ENCODE results near the gene DDX1.

Gene DDX1

DNA sequence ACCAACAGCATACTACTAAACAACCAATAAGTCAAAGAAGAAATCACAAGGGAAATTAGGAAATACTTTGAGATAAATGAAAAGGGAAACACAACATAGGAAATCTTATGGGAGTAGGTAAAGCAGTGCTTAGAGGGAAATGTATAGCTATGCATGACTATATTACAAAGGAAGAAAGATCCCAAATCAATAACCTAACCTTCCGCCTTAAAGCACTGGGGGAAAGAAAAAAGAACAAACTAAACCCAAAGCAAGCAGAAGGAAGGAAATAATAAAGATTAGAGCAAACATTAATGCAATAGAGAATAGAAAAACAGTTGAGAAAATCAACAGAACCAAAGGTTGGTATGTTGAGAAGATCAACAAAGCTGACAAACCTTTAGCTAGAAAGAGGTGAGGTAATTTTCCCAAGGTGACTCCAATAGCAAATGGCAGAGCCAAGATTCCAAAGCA, 49.9 kb downstream of the DDX1 start:
- TF ChIP-seq EZH2phosphoT487 (conservative IDR thresholded peaks at IDR 0.05; ENCODE audit: low read length), result no peak
- TF ChIP-seq, protein P1, sequence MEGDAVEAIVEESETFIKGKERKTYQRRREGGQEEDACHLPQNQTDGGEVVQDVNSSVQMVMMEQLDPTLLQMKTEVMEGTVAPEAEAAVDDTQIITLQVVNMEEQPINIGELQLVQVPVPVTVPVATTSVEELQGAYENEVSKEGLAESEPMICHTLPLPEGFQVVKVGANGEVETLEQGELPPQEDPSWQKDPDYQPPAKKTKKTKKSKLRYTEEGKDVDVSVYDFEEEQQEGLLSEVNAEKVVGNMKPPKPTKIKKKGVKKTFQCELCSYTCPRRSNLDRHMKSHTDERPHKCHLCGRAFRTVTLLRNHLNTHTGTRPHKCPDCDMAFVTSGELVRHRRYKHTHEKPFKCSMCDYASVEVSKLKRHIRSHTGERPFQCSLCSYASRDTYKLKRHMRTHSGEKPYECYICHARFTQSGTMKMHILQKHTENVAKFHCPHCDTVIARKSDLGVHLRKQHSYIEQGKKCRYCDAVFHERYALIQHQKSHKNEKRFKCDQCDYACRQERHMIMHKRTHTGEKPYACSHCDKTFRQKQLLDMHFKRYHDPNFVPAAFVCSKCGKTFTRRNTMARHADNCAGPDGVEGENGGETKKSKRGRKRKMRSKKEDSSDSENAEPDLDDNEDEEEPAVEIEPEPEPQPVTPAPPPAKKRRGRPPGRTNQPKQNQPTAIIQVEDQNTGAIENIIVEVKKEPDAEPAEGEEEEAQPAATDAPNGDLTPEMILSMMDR (IDR thresholded peaks at IDR 0.05; ENCODE audit: insufficient read depth, low read length, poor library complexity, severe bottlenecking), result no peak
- Histone ChIP-seq H3K9me2 (replicated peaks; ENCODE audit: insufficient read depth, low read length) (no peaks in the 10 kb centered on the region), H3F3A (ENCODE audit: insufficient read depth) (peaks cover 4% of the 10 kb centered on the region), H3K36me3 (ENCODE audit: low read length) (no peaks in the 10 kb centered on the region), H3K27ac (ENCODE audit: low read depth, low read length) (no peak overlapping the region), H3K4me3 (ENCODE audit: insufficient read depth, low read length, poor library complexity, severe bottlenecking) (no peak overlapping the region), H3K79me2 (ENCODE audit: insufficient read depth, low read length) (no peaks in the 10 kb centered on the region), H3K4me2 (ENCODE audit: low read depth, low read length, poor library complexity, severe bottlenecking) (no peak overlapping the region), H3K27me3 (ENCODE audit: low read length) (no peaks in the 10 kb centered on the region), H3K9ac (ENCODE audit: low read length) (no peak overlapping the region), H2AFZ (ENCODE audit: low read depth, low read length, severe bottlenecking) (no peak overlapping the region), H4K20me1 (ENCODE audit: low read depth, low read length) (no peaks in the 10 kb centered on the region), H3K9me3 (ENCODE audit: insufficient read depth, low read length) (no peaks in the 10 kb centered on the region)

DNA sequence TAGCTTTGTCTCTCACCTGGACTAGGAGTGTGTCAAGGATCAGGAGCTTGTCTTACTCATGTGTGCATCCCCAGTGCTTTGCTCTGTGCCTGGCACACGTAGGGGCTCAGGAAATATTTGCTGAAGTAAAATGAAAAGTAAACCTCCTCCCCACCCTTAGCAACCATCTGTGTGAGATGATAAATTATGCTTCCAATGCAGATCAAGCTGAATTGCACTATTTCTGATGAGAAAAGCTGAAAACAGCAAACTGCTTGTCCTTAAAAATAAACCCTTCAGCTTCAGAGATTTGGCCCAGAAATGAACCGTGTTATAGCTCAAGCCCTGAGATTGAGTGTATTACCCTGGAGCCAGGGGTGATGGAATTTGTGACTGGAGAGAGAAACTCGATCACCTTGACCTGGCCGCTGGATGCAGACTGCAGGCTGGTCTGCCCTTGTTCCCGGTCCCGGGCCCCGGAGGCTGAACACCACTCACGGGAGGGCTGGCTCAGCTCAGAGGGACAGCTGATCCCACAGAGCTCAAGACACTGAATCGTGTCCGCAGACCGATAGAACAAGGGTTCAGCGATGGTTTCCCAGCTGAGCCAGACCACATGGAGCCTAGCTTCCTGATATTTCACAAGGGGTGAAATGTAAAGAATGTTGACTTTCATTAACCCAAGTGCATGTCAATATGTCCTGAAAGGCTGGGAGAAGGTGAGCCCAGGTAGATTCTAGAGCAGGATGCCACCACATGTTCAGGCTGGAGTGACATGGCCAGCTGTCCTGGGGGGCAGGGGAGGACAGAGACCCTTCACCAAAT, 50.5 kb downstream of the DDX1 start:
- TF ChIP-seq, protein P1 (IDR thresholded peaks at IDR 0.05; ENCODE audit: insufficient read depth, low read length, poor library complexity, severe bottlenecking), result no peak
- TF ChIP-seq EZH2phosphoT487 (conservative IDR thresholded peaks at IDR 0.05; ENCODE audit: low read length), result no peak

DNA sequence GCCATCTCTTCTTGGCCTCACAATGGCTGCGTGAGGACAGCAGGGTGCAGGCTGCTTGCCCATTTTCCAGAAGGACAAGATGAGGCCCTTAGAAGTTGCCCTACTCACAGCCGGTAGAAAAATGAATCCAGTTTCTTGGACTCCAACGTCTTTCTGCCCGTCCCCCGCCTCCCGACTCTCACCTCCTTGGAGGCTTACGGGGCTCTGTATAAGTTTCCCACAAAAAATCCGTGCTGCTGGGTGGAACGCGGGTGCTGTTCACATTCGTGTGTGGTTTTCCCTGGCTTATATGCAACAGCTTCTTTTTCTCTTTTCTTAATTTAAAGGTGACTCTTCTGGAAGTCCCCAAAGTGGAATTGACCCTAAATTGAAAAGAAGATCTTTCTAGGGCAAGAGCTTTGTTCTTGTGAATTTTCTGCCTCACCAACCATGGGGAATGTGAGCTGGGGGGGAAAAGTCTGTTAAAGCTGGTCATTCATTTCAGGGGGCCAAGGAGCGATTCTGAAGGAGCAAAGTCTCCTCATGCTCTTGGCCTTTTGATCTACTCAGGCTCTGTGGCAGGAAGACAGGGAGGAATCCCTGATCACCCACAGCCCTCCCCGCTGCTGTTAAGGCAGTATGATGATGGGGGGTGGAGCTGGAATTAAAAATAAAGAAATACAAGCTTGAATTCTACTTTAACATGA, 51.3 kb downstream of the DDX1 start:
- Histone ChIP-seq H2AFZ (ENCODE audit: low read depth, low read length, severe bottlenecking) (no peak overlapping the region), H3K27ac (ENCODE audit: low read depth, low read length) (no peak overlapping the region), H3K79me2 (ENCODE audit: insufficient read depth, low read length) (no peaks in the 10 kb centered on the region), H3K9me2 (replicated peaks; ENCODE audit: insufficient read depth, low read length) (no peaks in the 10 kb centered on the region), H4K20me1 (ENCODE audit: low read depth, low read length) (no peaks in the 10 kb centered on the region), H3K9ac (ENCODE audit: low read length) (no peak overlapping the region), H3K36me3 (ENCODE audit: low read length) (no peaks in the 10 kb centered on the region), H3F3A (ENCODE audit: insufficient read depth) (no peaks in the 10 kb centered on the region), H3K9me3 (ENCODE audit: insufficient read depth, low read length) (no peaks in the 10 kb centered on the region), H3K27me3 (ENCODE audit: low read length) (no peaks in the 10 kb centered on the region), H3K4me3 (ENCODE audit: insufficient read depth, low read length, poor library complexity, severe bottlenecking) (no peak overlapping the region), H3K4me2 (ENCODE audit: low read depth, low read length, poor library complexity, severe bottlenecking) (no peak overlapping the region)
- TF ChIP-seq EZH2phosphoT487 (conservative IDR thresholded peaks at IDR 0.05; ENCODE audit: low read length), result no peak
- TF ChIP-seq, protein P1 (IDR thresholded peaks at IDR 0.05; ENCODE audit: insufficient read depth, low read length, poor library complexity, severe bottlenecking), result no peak

More for the DNA sequence above, 50.5 kb downstream of the DDX1 start:
- H2AFZ ChIP-seq (ENCODE audit: low read depth, low read length, severe bottlenecking), result no peak overlapping the region
- H4K20me1 ChIP-seq (ENCODE audit: low read depth, low read length), result no peaks in the 10 kb centered on the region
- no peak overlapping the region for H3K9ac ChIP-seq (ENCODE audit: low read length)
- H3K4me2 ChIP-seq (ENCODE audit: low read depth, low read length, poor library complexity, severe bottlenecking), result no peak overlapping the region
- no peaks in the 10 kb centered on the region for H3K36me3 ChIP-seq (ENCODE audit: low read length)
- no peaks in the 10 kb centered on the region for H3K79me2 ChIP-seq (ENCODE audit: insufficient read depth, low read length)
- H3K9me3 ChIP-seq (ENCODE audit: insufficient read depth, low read length), result no peaks in the 10 kb centered on the region
- H3F3A ChIP-seq (ENCODE audit: insufficient read depth), result no peaks in the 10 kb centered on the region
- no peak overlapping the region for H3K4me3 ChIP-seq (ENCODE audit: insufficient read depth, low read length, poor library complexity, severe bottlenecking)
- no peaks in the 10 kb centered on the region for H3K27me3 ChIP-seq (ENCODE audit: low read length)
- no peaks in the 10 kb centered on the region for H3K9me2 ChIP-seq (replicated peaks; ENCODE audit: insufficient read depth, low read length)
- no peak overlapping the region for H3K27ac ChIP-seq (ENCODE audit: low read depth, low read length)
